ENCODE results near the gene TUBD1. TPM values are rescaled to one million over a fixed set of nuclear protein-coding genes. Genes with fewer than 3 reads are reported as not detected.

The TUBD1 gene
- total RNA-seq, 1 donor from 2014 or later: 9.1 TPM

Small RNA genes lying within 50 kb of the gene (small RNA-seq; reads per million reads assigned to genes)
- gene RNU6-450P (ENCODE audit: low replicate concordance) (not detected), gene RPS29P21 (ENCODE audit: low replicate concordance) (not detected)

Other genes with a start within 250 kb of the TUBD1 start
- 13.5 TPM for gene PTRH2, start 185.5 kb downstream of the TUBD1 start, total RNA-seq
- 162 TPM for gene VMP1, start 185.3 kb downstream of the TUBD1 start, total RNA-seq
- 30.5 TPM for gene RPS6KB1, start 178 bp upstream of the TUBD1 start, total RNA-seq
- gene RNFT1, start 71.8 kb upstream of the TUBD1 start, total RNA-seq: 13.5 TPM
- 17.9 TPM for gene HEATR6, start 186.0 kb upstream of the TUBD1 start, total RNA-seq